Breast epithelium (tissue), 3 donors: ENCODE data around the gene WNT4.

Experiments
- POLR2A ChIP-seq: fragments of 450-650 bp; IDR thresholded peaks from one replicate; pipeline ENCODE4 v1.6.1; 2016; ENCODE audit warnings: antibody characterized with exemption, mild to moderate bottlenecking, moderate library complexity
- TF ChIP-seq, protein P1 (sequence below), 3 donors: fragments of 450-650 bp; IDR thresholded peaks; one replicate each; pipeline ENCODE4 v1.5.1; 2016 to 2017; ENCODE audit warnings: antibody characterized with exemption in 3 of 3, mild to moderate bottlenecking in 3 of 3, moderate library complexity in 3 of 3

DNA sequence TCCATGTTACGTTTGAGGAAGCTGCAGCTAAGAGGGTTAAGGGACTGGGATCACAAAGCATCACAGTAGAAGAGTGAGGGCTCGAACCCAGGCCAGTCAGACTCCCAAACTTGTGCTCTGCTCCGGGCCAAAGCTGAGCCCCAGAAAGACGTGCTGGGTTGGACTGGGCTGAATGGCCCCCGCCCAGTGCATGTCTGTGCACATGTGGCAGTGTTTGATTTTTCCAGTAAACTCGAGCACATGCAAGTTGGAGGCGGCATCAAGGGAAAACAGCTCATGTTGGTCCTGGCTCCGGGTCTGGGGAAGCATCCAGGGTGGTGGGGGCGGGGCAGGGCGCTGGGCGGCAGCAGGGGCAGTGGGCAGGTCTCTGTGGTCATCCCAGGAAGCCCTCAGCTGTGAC lies 39.8 kb upstream of the WNT4 start:
- TF ChIP-seq, protein P1, sequence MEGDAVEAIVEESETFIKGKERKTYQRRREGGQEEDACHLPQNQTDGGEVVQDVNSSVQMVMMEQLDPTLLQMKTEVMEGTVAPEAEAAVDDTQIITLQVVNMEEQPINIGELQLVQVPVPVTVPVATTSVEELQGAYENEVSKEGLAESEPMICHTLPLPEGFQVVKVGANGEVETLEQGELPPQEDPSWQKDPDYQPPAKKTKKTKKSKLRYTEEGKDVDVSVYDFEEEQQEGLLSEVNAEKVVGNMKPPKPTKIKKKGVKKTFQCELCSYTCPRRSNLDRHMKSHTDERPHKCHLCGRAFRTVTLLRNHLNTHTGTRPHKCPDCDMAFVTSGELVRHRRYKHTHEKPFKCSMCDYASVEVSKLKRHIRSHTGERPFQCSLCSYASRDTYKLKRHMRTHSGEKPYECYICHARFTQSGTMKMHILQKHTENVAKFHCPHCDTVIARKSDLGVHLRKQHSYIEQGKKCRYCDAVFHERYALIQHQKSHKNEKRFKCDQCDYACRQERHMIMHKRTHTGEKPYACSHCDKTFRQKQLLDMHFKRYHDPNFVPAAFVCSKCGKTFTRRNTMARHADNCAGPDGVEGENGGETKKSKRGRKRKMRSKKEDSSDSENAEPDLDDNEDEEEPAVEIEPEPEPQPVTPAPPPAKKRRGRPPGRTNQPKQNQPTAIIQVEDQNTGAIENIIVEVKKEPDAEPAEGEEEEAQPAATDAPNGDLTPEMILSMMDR (IDR thresholded peaks at IDR 0.05): no peak
- TF ChIP-seq POLR2A: no peak
